HL-60 (cell line): Measurements from ENCODE around the gene PLCL2.
A peak's percentile ranks its signal among the peaks of the same experiment; 100 is the strongest.

Experiments
- DNase-seq, 2 experiments: peaks; one replicate each; pipeline ENCODE4 v3.0.0-alpha.2; 2010 to 2020; ENCODE audit warnings: low read depth in 1 of 2, low spot score in 1 of 2
- H3K27ac ChIP-seq: fragments of 250-450 bp; sonication (Bioruptor Pico); replicated peaks from 2 replicates; pipeline ENCODE4 v1.5.1; 2020; ENCODE audit warnings: mild to moderate bottlenecking, moderate library complexity
- H3K27me3 ChIP-seq: fragments of 250-450 bp; sonication (Bioruptor Pico); 2 replicates; pipeline ENCODE4 v1.5.1; 2021; ENCODE audit warnings: mild to moderate bottlenecking, moderate library complexity; ENCODE audit not compliant: insufficient read depth, poor library complexity, severe bottlenecking
- H3K4me3 ChIP-seq: replicated peaks from 2 replicates; pipeline ENCODE4 v1.5.1; 2011; ENCODE audit warnings: mild to moderate bottlenecking, control low read depth, low read length; ENCODE audit not compliant: insufficient read depth
- CTCF ChIP-seq: IDR thresholded peaks from one replicate; pipeline ENCODE4 v1.5.1; 2011; ENCODE audit warnings: low read length, control low read depth, inconsistent platforms; ENCODE audit not compliant: insufficient read depth
- GABPA ChIP-seq: IDR thresholded peaks from 2 replicates; pipeline ENCODE4 v1.6.1; 2012; ENCODE audit warnings: low read depth
- POLR2AphosphoS5 ChIP-seq: IDR thresholded peaks from 2 replicates; pipeline ENCODE4 v1.6.1; 2012; ENCODE audit warnings: low read depth
- REST ChIP-seq: IDR thresholded peaks from 2 replicates; pipeline ENCODE4 v1.6.1; 2012; ENCODE audit warnings: low read depth; ENCODE audit not compliant: insufficient replicate concordance
- SPI1 ChIP-seq: IDR thresholded peaks from 2 replicates; pipeline ENCODE4 v1.6.1; 2012; ENCODE audit warnings: low read depth, mild to moderate bottlenecking, borderline replicate concordance

The PLCL2 gene

GRCh38 chr3:16839271-16840100, 45.3 kb upstream of the PLCL2 start:
- H3K27me3 ChIP-seq: no peaks in the 10 kb centered on the region
- H3K4me3 ChIP-seq: no peak overlapping the region
- no peak for TF ChIP-seq SPI1
- TF ChIP-seq CTCF: no peak
- DNase-seq: no peak
- H3K27ac ChIP-seq: no peak overlapping the region

DNA sequence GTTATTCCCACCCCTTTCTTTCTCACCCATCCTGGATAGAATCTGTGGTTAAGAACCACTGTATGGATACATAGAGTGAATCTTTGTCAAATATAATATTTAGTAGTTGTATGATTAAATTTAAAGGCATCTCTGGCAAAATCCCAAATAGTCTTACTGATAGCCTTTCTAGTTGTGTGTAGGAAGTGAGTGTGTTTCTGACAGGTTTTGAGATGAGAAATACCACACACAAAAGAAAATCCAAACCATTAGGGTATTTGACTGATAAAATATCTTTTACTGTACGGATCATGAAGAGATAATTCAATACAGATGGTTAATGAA, 44.7 kb upstream of the PLCL2 start:
- Histone ChIP-seq H3K27ac (no peak overlapping the region), H3K27me3 (no peaks in the 10 kb centered on the region), H3K4me3 (no peak overlapping the region)
- DNase-seq: no peak
- no peak for TF ChIP-seq SPI1
- TF ChIP-seq POLR2AphosphoS5: no peak
- TF ChIP-seq CTCF: no peak
- TF ChIP-seq GABPA: no peak
- no peak for TF ChIP-seq REST

- DNase-seq: no peak
- no peaks in the 10 kb centered on the region for H3K27me3 ChIP-seq
- TF ChIP-seq CTCF (no peak), REST (no peak), POLR2AphosphoS5 (no peak), GABPA (no peak), SPI1 (no peak)
- H3K4me3 ChIP-seq: peak overlapping the region; percentile 33
- H3K27ac ChIP-seq: peak overlapping the region; percentile 88
Measured at GRCh38 chr3:16841041-16841753, 43.6 kb upstream of the PLCL2 start.

DNA sequence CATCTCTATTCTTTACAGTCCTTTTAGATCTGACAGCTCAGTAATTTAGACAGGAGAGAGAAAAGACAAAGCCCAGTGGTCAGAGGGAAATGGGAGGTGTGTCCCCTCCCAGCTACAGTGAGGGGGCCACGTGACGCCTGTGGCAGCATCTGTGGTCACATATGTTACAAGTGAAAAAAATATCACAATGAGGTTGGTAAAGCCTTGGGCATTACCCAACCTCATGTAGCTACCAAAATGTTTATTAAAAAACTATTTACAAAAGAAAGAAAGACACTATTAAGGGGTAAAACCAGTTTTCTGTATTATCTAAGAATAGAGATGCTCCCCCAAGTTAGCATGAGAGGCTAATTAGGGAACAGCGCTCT, 42.9 kb upstream of the PLCL2 start:
- Histone ChIP-seq H3K4me3 (no peak overlapping the region), H3K27ac (peak overlapping the region; percentile 88), H3K27me3 (no peaks in the 10 kb centered on the region)
- TF ChIP-seq CTCF: no peak
- TF ChIP-seq POLR2AphosphoS5: no peak
- no peak for TF ChIP-seq GABPA
- TF ChIP-seq SPI1: no peak
- TF ChIP-seq REST: no peak
- peak; percentile 70 to 83 for DNase-seq
